ENCODE measurements around the gene RAB6B. TPM values are rescaled to one million over a fixed set of nuclear protein-coding genes. Genes with fewer than 3 reads are reported as not detected.

The RAB6B gene
- total RNA-seq, 2 donors from 2014 or later, result 2.6 to 7.2 TPM

DNA sequence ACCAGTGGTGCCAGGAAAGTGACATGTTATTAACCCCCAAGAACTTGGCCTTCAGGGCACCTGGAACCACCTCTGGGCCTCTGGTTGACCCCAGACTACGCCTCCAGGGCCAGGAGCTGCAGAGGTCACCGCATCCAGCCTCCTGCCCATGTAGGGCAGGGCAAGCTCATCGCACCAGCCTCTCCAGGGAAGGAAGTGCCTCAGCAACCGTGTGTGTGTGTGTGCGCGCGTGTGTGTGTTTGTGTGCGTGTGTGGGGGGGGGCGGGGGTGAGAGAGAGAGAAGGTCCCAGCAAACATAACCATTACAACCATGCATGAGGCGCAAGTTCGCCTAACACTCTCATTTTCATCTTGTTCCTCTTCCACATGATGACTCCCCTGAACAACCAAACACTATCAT, 31.8 kb downstream of the RAB6B start:
- ATAC-seq (replicated peaks in 1 of 2) (no peak), DNase-seq (no peak)
- H3K4me1 Mint-ChIP-seq (ENCODE audit: low read depth), result no peaks in the 10 kb centered on the region
- H3K4me3 Mint-ChIP-seq, result no peak overlapping the region
- H3K27ac Mint-ChIP-seq, result no peak overlapping the region
- H3K36me3 Mint-ChIP-seq (ENCODE audit: insufficient read depth in 2 of 2), result no peaks in the 10 kb centered on the region
- H3K9me3 Mint-ChIP-seq, result no peaks in the 10 kb centered on the region
- no peaks in the 10 kb centered on the region for H3K27me3 Mint-ChIP-seq (ENCODE audit: low read depth)

DNA sequence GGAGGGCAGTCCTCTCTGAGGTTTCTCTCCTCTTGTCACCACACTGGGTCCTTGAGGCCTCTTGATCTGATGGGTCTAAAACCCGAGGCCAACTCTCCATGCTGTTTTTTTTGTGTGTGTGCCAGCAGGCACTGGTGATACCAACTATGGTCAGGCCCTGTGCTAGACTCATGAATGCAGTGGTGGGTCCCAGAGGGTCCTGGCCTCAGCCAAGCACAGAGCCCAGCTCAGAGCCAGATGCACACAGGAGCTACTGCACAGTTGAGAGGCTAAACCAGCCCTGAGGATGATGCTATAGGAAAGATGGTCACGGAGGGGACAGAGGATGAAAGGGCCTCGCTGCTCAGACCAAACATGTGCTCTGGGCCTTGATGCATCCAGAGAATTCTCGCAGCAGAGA, 33.5 kb downstream of the RAB6B start:
- H3K27ac Mint-ChIP-seq, result no peak overlapping the region
- H3K27me3 Mint-ChIP-seq (ENCODE audit: low read depth), result no peaks in the 10 kb centered on the region
- no peak overlapping the region for H3K4me3 Mint-ChIP-seq
- DNase-seq (no peak), ATAC-seq (replicated peaks in 1 of 2) (no peak)
- H3K9me3 Mint-ChIP-seq, result no peaks in the 10 kb centered on the region
- H3K36me3 Mint-ChIP-seq (ENCODE audit: insufficient read depth in 2 of 2), result peaks cover 0 to 2% of the 10 kb centered on the region in 2 donors
- peaks cover 9% of the 10 kb centered on the region for H3K4me1 Mint-ChIP-seq (ENCODE audit: low read depth)

DNA sequence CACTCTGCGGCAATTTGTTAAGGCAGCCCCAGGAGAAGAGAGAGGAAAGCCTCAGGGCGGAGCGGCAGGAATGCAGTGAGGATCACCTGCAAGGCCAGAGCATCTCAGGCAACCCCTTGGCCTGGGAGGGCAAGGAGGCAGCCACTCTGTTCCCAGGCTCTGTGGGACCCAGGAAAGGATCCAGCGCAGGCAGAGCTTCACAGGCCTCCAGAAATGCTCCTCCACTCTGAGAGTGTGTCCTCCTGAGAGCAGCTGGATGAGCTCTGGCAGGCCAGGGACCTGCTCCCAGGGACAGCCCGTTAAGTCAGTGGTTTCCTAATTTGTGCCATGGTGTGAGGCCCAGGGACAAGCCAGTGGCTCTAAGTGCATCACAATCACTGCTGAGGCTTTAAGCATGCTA, 35.2 kb downstream of the RAB6B start:
- no peak overlapping the region for H3K27ac Mint-ChIP-seq
- peaks cover 15% of the 10 kb centered on the region for H3K4me1 Mint-ChIP-seq (ENCODE audit: low read depth)
- no peak overlapping the region for H3K4me3 Mint-ChIP-seq

DNA sequence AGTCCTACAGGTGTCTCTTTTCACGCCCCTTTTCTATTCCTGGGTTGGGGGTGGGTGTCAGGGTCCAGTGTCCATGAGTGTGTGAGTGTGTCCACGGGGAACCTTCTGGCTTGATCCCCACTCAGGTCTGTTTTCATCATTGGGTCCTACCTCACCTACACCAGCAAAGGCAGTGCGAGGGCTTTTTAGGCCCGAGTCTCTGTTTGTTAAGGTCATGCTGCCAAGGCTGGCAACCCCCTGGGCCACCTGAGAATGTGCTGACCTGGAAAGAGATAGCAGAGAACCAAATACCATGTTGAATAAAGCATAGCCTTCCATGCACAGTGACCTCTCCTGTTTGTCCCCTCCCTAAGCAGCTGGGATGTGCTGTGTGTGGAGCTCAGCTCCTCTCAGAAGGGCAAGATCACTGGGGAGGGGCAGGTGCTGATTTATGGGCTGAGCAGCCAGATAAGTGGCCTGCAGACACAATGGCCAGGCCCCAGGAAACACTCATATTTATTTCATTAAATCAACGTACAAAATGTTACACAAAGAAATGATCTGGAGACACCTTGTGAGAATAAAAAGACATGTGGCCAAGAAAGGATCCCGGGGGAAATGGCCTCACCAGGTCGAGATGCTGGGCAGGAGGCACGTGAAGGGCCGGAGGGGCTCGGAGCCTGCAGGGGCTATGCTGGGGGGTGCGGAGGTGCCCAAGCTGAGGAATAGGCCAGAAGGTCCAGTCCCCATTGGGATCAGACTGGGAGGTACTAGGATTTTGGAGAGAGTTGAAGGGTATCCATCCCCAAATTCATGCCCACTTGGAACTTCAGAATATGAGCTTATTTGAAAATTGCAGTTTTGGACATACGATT, 36.1 kb downstream of the RAB6B start:
- Mint-ChIP-seq H3K4me3 (no peak overlapping the region), H3K27ac (no peak overlapping the region), H3K27me3 (ENCODE audit: low read depth) (no peaks in the 10 kb centered on the region), H3K36me3 (ENCODE audit: insufficient read depth in 2 of 2) (peaks cover 0 to 2% of the 10 kb centered on the region in 2 donors), H3K9me3 (no peaks in the 10 kb centered on the region), H3K4me1 (ENCODE audit: low read depth) (peaks cover 15% of the 10 kb centered on the region)
- ATAC-seq (replicated peaks in 1 of 2), result no peak
- DNase-seq, result no peak

More for the DNA sequence above, 35.2 kb downstream of the RAB6B start:
- ATAC-seq (replicated peaks in 1 of 2), result no peak
- Mint-ChIP-seq H3K27me3 (ENCODE audit: low read depth) (no peaks in the 10 kb centered on the region), H3K36me3 (ENCODE audit: insufficient read depth in 2 of 2) (peaks cover 0 to 2% of the 10 kb centered on the region in 2 donors), H3K9me3 (no peaks in the 10 kb centered on the region)
- no peak for DNase-seq

DNA sequence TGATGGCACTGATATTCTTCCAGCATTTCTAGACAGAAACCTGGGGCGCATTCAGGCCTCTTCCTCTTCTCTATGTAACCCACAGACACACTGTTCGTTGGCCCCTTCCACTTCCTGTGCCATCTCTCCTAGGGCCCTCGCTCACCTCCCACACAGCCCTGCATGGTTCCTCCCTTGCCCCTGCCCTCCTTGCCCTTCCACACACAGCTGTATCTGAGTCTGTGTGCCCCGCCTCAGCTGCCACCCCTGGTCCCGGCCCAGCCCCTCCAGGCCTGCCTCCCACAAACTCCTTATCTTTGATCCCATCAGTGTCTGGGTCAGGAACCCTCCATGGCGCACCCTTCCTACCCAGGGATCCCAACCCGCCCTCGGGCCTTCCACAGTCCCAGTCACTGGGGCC, 37.9 kb downstream of the RAB6B start:
- Mint-ChIP-seq H3K27me3 (ENCODE audit: low read depth) (no peaks in the 10 kb centered on the region), H3K4me3 (peak overlapping the region in 1 of 2 donors; percentile 14), H3K4me1 (ENCODE audit: low read depth) (peaks cover 19% of the 10 kb centered on the region), H3K9me3 (no peaks in the 10 kb centered on the region), H3K27ac (no peak overlapping the region), H3K36me3 (ENCODE audit: insufficient read depth in 2 of 2) (peaks cover 0 to 2% of the 10 kb centered on the region in 2 donors)
- peak in 1 of 2 donors; percentile 19 for DNase-seq
- peak; percentile 67 to 70 for ATAC-seq (replicated peaks in 1 of 2)

DNA sequence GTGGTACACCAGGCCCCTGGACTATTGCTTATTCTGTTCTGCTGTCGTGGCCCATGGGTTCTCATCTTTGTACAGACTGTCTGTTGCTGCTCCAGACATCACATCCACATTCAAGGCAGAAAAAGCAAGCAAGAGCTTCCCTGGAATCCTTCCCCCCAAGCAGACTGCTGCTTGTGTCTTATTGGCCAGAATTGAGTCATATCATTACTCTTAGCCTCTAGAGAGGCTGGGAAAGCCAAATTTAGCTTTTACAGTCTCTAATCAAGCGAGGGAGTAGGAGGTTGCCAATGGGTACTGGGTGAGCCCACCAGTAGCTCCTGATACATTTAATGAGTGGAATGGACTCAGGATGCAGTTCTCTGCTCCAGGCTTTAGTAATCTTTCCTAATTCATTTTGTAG, 39.4 kb downstream of the RAB6B start:
- Mint-ChIP-seq H3K27me3 (ENCODE audit: low read depth) (no peaks in the 10 kb centered on the region), H3K9me3 (no peaks in the 10 kb centered on the region), H3K4me3 (no peak overlapping the region), H3K36me3 (ENCODE audit: insufficient read depth in 2 of 2) (peaks cover 1 to 2% of the 10 kb centered on the region in 2 donors), H3K4me1 (ENCODE audit: low read depth) (peaks cover 29% of the 10 kb centered on the region), H3K27ac (no peak overlapping the region)
- DNase-seq (no peak), ATAC-seq (replicated peaks in 1 of 2) (no peak)

DNA sequence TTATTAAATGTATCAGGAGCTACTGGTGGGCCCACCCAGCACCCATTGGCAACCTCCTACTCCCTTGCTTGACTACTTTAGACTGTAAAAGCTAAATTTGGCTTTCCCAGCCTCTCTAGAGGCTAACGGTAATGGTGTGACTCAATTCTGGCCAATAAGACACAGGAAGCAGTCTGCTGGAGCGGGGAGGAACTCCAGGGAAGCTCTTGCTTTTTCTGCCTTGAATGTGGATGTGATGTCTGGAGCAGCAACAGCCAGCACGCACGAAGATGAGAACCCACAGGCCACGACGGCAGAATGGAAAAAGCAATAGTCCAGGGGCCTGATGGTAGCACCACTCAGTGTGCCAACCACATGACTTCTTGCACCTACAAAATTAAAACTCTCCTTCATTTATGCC, 39.9 kb downstream of the RAB6B start:
- peaks cover 34% of the 10 kb centered on the region for H3K4me1 Mint-ChIP-seq (ENCODE audit: low read depth)
- H3K27ac Mint-ChIP-seq, result no peak overlapping the region
- peaks cover 1 to 2% of the 10 kb centered on the region in 2 donors for H3K36me3 Mint-ChIP-seq (ENCODE audit: insufficient read depth in 2 of 2)
- no peaks in the 10 kb centered on the region for H3K9me3 Mint-ChIP-seq
- no peak overlapping the region for H3K4me3 Mint-ChIP-seq
- ATAC-seq (replicated peaks in 1 of 2), result no peak
- no peak for DNase-seq
- no peaks in the 10 kb centered on the region for H3K27me3 Mint-ChIP-seq (ENCODE audit: low read depth)

DNA sequence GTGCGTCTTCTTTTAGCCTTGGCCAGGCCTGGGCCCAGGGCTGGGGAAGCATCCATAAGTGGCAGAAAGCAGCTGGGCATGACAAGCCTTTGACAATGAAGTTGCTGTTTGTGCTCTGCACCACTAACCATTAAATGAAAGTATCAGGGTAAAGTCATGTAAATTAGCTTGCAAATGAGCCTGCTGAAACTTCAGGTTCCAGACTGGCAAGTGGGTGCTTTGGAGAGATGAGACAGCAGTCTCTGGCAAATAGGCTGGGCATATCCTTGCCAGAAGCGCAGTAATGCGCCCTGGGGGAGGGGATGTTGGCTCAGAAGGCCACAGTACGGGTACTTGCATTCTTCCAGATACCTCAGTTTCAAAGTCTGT, 40.7 kb downstream of the RAB6B start:
- no peak for DNase-seq
- Mint-ChIP-seq H3K36me3 (ENCODE audit: insufficient read depth in 2 of 2) (peaks cover 1 to 2% of the 10 kb centered on the region in 2 donors), H3K4me1 (ENCODE audit: low read depth) (peaks cover 42% of the 10 kb centered on the region), H3K9me3 (no peaks in the 10 kb centered on the region), H3K27ac (no peak overlapping the region), H3K4me3 (no peak overlapping the region), H3K27me3 (ENCODE audit: low read depth) (no peaks in the 10 kb centered on the region)
- ATAC-seq (replicated peaks in 1 of 2), result no peak

DNA sequence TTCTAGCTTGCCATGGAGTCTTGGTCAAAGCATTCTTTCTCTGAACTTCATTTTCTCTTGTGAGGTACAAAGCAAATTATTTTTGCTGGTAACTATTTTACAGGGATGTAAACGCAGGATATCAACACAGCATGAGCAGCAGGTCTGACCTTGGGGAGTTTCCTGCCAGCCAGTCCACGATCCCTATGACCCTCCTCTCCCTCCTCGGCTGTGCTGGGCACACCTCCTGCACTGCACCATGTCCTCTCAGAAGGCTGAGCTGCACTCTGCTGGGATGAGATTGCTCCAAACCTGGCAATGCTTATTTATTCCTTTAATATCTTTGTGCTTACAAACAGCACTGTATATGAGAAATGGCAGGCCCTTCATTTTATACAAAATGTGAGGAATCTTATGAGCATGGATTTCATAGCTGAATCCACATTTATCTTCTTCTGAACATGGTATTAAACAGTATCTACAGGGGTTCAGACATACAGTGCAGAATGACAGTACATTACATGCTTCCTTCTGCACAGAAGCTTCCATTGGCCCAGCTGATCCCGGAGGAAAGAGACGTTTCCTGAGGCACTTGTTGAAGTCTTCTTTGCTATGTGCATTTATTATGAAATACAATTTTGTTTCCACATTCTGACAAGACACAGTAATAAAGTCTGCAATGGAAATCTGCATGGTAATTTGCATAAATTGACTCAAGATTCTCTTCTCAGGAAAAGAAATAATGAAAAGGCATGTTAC, 41.2 kb downstream of the RAB6B start:
- Mint-ChIP-seq H3K4me3 (no peak overlapping the region), H3K36me3 (ENCODE audit: insufficient read depth in 2 of 2) (peaks cover 1 to 2% of the 10 kb centered on the region in 2 donors), H3K4me1 (ENCODE audit: low read depth) (peaks cover 43% of the 10 kb centered on the region), H3K27me3 (ENCODE audit: low read depth) (no peaks in the 10 kb centered on the region), H3K9me3 (no peaks in the 10 kb centered on the region), H3K27ac (no peak overlapping the region)
- no peak for DNase-seq
- ATAC-seq (replicated peaks in 1 of 2), result no peak

DNA sequence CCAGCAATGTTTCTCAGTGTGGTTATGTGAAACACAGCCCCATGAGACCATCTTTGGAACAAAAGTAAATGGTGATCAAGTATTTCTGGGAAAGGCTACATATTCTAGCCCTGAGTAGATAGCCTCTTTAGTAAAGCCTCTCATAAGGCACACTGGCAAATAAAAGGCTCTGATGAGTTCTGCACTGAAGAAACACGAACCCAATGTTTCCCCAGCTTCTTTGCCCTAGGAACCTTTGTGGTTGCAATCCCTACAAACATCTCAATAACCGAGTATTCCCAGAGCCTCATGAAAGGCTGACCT, 41.8 kb downstream of the RAB6B start:
- Mint-ChIP-seq H3K27ac (no peak overlapping the region), H3K4me3 (no peak overlapping the region), H3K4me1 (ENCODE audit: low read depth) (peaks cover 48% of the 10 kb centered on the region), H3K9me3 (no peaks in the 10 kb centered on the region), H3K36me3 (ENCODE audit: insufficient read depth in 2 of 2) (peaks cover 1 to 2% of the 10 kb centered on the region in 2 donors), H3K27me3 (ENCODE audit: low read depth) (peaks cover 4% of the 10 kb centered on the region)
- DNase-seq (no peak), ATAC-seq (replicated peaks in 1 of 2) (no peak)

DNA sequence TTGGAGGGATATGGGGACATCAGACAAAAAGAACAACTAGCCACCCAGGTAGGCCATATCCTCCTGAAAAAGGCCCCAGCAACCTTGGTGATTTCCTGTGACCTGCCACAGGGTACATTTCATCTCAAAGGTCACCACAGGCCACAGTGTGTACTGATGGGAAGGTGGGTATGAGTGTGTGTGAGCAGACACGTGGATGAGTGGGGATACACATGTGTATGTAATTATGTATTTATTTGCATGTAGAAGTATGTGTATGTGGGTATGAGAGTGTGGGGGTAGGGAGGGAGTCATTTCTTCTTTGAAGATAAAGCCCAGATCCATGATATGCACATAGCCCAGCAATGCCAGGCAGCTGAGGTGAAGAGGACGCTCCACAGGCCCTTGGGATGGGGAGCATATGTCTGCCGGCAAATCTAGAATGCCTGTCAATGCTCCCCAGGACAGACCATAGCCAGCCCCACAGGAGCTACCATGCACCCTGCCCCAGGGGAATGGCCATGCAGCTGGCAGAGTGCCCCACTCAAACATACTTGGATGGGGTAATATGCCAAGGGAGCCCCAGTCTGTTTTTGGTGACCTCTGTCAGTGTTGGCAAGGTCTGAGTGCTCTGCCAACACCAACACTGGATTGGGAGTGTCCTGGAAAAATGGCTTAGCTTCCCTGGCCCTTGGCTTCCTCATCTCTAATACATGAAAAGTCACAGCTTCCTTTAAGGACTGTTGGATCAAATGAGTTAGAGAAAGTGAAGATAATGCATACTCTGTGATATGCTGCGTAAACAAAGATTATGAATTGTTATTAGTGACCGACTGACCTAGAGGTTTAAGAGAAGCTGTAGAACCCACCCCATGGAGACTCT, 42.4 kb downstream of the RAB6B start:
- peaks cover 1 to 2% of the 10 kb centered on the region in 2 donors for H3K36me3 Mint-ChIP-seq (ENCODE audit: insufficient read depth in 2 of 2)
- H3K9me3 Mint-ChIP-seq, result no peaks in the 10 kb centered on the region
- DNase-seq (no peak), ATAC-seq (replicated peaks in 1 of 2) (peak in 1 of 2 donors; percentile 23)
- no peak overlapping the region for H3K4me3 Mint-ChIP-seq
- H3K27me3 Mint-ChIP-seq (ENCODE audit: low read depth), result peaks cover 6% of the 10 kb centered on the region
- peaks cover 49% of the 10 kb centered on the region for H3K4me1 Mint-ChIP-seq (ENCODE audit: low read depth)
- no peak overlapping the region for H3K27ac Mint-ChIP-seq

DNA sequence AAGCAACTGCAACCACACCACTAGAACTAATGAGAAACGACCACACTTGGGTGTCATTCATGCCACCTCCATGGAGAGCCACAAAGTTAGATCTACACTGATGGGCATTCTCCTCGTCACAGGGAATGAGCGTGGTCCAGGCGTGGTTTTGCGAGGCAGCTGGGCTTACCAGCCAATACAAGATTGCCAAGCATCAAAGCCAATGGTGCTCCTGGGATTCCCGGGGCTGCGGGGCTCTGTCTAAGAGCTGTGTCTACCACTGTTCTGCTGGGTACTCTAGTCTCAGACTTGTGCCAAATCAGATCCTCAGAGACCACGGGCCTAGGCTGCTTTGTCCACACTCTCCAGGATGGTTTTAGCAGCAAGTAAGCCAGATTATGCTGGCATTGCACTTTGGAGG, 43.8 kb downstream of the RAB6B start:
- ATAC-seq (replicated peaks in 1 of 2) (no peak), DNase-seq (no peak)
- Mint-ChIP-seq H3K27me3 (ENCODE audit: low read depth) (peaks cover 6% of the 10 kb centered on the region), H3K36me3 (ENCODE audit: insufficient read depth in 2 of 2) (peaks cover 0 to 1% of the 10 kb centered on the region in 2 donors), H3K4me3 (peak overlapping the region in 1 of 2 donors; percentile 4), H3K27ac (no peak overlapping the region), H3K4me1 (ENCODE audit: low read depth) (peaks cover 41% of the 10 kb centered on the region), H3K9me3 (no peaks in the 10 kb centered on the region)

Data from activated T-cell treated with anti-CD3 and anti-CD28 coated beads, Interleukin-2, amount 50 U/mL, for 72 hours (primary cell).